Testis (tissue), 2 donors: ENCODE data around the gene ELOVL7.

Source experiments
- CTCF ChIP-seq, 3 experiments: fragments of 450-650 bp in 2 of 3; fragments of 200-600 bp in 1 of 3; sonication (generic) in 1 of 3; IDR thresholded peaks; one replicate each; pipeline ENCODE4 v1.5.1; 2016 to 2019; ENCODE audit warnings: antibody characterized with exemption in 3 of 3, mild to moderate bottlenecking in 2 of 3, moderate library complexity in 1 of 3
- POLR2A ChIP-seq: fragments of 450-650 bp; IDR thresholded peaks from one replicate; pipeline ENCODE4 v1.6.1; 2017; ENCODE audit warnings: antibody characterized with exemption, mild to moderate bottlenecking, moderate library complexity

- TF ChIP-seq CTCF (IDR thresholded peaks at IDR 0.05), result no peak
- TF ChIP-seq POLR2A, result no peak
Measured at GRCh38 chr5:60803712-60804111, 40.4 kb downstream of the ELOVL7 start.
